Right kidney (tissue), 1 donor: ENCODE data around the gene LRIT1.

Source experiments
- DNase-seq: peaks from one replicate; pipeline ENCODE4 v3.0.0-alpha.2; 2016

The LRIT1 gene

DNA sequence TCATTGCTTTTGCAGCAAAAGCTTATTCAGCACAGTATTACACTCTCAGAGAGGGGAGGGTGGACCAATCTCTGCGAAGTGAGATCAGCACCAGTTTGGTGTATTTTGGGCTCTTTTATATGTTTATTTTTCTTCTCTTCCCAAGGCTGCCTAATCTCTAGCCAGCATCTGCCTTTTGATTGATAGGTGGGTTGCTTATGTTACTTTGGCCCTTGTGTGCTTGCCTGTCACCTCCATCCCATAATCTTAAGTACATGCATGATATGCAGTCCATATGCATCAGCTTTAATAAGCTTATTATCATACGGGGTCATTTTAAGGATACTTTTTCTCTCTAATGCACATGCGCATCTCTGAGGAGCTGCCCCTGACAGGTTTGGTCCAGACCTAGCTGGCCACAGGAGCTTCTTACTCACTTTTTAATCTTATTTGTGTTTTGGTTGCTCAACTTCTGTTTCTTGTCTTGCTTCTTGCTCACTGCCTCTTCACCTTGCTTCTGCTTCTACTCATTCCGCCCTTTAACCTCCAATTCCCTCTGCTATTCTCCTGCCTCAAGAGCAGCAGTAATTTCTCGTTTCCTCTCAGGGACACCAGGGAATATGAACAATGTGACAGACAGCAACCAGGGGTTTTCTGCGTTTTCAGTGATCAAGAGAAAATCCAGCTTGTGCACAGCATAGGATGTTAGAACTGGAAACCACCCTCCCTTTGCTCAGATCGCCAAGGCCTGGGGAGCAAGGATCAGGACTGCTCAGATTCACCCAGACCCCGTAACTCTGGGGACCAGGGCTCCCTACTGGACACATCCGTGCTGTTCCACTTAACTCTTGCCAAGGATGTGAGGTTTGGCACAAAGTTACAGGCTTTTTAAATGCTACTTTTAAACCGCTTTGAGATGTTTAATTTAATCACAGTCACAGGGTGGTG lies 13.5 kb upstream of the LRIT1 start:
- no peak for DNase-seq

GRCh38 chr10:84248794-84249193 lies 7.4 kb upstream of the LRIT1 start:
- DNase-seq, result no peak

- DNase-seq, result no peak
These were observed 6.2 kb upstream of the LRIT1 start for GRCh38 chr10:84247496-84247895.

DNA sequence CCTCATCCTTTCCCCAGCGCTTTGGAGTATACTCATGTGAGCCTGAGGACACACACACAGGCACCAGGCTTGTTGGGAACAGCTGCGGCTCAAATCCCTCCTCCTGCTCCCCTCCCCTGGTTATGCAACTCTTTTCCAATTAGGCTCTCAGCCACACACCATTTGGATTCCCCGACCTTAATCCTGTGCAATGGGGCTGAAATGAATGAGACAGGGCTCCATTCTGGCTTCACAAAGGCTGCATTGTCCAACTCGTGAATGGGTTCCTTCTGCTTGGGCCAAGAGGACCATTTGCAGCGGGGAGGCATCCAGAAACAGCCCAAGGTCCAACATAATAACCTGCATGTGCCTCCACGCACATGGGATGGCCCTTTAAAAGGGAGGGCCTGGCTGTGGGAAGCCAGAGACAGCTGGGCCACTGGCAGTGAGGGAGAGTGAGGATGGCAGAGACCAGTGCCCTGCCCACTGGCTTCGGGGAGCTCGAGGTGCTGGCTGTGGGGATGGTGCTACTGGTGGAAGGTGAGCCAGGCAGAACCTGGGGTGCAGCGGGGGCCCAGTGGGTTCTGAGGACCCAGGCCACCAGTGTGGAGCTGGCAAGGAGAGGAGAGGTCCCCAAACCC lies 3.4 kb upstream of the LRIT1 start, which contains the start of gene RGR:
Gene RGR (plus strand): TSS at position 403 of the 620 bp plus-strand sequence. CDS start 38 bp downstream, at position 441.
- no peak for DNase-seq

DNA sequence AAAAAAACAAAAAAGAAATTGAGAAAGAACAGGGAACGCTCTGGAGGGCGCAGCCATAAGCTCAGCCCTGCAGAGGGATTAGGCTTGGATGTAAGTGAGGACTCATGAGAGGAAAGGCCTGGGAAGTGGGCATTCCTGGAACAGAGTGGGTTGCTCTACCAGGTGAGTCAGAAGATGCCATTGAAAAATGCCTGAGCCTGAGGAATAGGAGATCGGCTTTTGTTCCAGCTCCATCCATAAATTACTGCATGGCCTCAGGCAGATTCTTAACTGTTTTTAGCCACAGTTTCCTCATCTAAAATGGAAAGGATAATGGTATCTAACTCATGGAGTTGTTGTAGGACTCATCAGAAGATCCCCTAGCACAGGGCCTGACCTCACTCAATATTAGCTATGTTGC lies 2.4 kb upstream of the LRIT1 start:
- DNase-seq, result no peak

DNA sequence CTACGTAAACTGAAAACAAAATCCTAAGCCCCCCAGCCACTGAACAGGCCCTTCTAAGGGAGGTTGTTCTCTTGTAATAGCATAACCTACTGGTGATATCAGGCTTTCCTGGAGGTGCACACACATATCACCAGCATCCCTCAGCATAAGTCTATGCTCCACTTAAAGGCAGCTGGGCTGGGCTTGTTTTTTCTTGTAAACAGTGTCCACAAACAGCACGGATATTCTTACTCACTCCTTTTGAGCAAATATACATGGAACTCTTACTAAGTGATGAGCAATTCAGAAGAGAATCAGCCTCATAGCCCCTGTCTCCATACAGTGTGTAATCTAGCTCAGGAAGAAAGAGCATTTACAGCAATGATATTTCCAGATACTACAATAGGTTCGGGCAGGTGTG lies 2.4 kb downstream of the LRIT1 start:
- DNase-seq, result no peak

DNA sequence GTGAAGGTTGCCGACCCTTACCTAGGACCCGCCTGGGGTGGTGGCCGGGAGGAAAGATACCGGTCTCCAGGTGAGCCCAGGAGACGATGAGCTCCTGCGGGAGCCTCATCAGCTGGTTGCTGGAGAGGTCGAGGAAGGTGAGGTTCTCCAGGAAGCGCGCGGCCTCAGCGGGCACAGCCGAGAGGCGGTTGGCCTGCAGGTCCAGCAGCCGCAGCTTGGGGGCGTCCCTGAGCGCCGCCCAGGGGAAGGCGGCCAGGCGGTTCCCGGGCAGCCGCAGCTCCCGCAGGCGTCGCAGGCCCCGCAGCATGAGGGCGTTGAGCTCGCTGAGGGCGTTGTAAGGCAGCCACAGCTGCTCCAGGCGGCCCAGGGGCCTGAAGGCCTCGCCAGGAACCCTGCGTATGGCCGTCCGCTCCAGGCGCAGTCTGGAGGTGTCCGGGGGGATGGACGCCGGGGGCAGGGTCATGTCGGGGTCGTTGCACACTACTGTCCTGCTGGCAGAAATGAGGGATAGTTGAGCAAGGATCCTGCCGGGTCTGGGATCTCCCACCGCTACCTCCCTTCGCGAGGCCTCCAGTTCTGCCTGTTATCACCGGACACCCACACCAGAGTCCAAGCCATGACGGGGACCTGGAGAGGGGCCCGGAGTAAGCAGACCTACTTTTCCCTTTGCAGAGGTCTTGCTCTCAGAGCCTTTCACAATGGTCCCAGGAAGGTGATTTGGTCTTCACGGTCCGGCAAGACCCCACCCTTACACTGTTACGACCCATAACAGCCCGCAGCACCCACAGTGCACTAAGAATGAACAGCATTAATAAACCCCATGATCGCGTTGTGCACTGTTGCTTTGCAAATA lies 3.9 kb downstream of the LRIT1 start:
- no peak for DNase-seq

- DNase-seq, result no peak
These were observed 4.5 kb downstream of the LRIT1 start for GRCh38 chr10:84236807-84237198.

DNA sequence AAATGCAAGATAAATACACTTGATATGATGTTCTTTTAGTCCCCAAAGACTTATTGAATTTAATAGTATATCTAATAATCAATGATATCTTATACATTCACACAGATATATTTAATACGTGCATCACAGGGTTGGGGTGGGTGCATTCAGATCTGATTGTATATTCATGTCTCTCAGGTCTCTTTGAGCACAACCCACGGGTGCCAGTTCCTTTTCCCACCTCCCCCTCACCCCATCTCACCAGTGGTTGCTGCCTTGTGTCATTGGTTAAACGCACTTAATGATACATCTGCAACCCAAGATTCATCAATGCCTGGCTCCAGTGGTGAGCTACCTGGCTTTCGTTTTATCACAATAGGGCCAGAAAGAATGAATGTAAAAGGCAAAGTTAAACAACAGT lies 6.2 kb downstream of the LRIT1 start:
- DNase-seq, result no peak

DNA sequence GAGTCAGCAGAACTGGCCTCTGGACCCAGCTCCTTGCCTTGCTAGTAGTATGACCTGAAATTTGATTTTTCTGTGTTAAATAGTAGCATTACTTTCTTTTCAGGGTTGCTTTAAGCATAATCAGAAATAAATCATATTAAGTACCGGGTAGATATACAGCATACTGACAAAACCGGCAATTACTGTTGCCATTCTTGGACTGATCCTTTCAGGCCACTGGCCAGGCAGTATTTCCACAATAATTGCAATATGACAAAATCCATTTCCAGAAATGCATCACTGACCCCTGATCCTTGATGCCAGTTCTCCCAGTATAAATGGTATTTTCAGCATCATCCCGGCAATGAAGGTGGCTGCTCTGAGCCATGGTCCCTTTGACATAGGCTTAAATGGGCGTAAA lies 6.9 kb downstream of the LRIT1 start:
- no peak for DNase-seq

- DNase-seq, result no peak
These were observed 7.4 kb downstream of the LRIT1 start for GRCh38 chr10:84233940-84234339.

DNA sequence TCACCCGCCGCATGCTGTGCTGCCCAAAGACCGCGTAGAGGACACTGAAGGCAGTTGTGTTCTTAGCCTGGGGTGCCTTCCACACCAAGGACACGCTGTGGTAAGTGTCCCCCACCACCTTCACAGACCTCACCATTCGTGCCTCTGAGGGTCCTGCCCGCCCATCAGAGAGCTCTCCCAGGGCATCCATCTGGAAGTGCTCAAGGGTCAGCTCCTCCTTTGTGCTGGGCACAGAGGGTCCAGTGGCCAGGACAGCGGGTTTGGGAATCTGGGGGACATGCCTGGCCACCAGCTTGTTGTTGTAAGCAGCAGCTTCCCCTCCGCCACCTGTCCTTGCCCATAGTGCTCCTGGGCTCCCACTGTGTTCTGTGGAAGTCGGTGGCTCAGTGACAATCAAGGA lies 9.0 kb downstream of the LRIT1 start:
- no peak for DNase-seq

GRCh38 chr10:84230359-84230758 lies 11.0 kb downstream of the LRIT1 start:
- no peak for DNase-seq

- DNase-seq, result no peak
These were observed 13.5 kb downstream of the LRIT1 start for GRCh38 chr10:84227810-84228209.

DNA sequence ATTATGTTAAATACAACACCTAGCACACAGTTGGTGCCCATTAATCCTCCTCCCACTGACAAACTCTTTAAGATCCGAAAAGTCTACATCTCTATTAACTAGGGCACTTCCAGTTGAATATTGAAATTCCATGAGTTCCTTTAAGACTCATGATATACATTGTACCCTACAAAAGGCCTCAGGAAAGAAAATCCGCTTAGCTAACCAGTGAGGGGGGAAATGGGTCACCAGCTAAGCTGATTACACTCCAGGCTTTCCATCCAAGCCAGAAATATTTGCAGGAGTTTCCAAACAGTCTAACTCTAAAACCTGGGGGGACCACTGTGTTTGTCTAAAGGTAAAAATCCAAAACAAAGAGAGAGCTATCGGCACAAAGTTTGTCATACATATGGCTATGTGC lies 14.7 kb downstream of the LRIT1 start:
- DNase-seq, result no peak

DNA sequence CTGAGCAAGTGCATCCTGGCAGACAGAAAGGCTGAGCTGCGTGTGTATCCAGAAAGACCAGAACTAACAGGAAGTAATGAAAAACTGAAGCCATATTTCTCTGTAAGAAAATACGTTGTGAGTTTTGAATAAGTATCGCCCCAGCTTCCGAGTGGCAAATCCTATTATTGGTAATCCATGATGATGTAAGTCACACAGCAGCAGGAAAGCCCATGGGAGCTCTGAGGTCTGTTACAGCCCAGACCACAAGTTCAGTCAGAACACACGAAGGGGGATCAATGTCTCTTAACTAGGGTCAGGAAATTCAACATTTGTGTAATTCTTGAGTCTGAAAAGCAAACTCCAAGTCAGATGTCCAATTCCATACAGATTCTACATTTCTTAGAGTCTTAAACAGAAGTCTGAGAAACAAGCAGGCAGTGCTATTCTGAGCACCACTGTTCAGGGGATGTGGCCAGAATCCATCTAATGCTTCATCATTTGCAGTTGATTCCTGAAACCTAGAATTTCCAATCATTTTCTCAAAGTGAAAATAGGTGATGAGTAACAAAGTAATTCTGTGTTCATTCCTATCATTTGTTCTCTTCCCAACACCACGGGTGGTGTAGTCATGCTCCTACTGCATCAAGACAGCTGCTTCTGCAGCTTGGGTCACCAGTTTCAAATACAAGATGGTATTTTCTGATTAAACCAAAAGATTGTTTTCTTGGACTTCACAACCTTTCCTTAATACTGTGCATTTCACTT lies 15.7 kb downstream of the LRIT1 start, which contains the start of gene LRIT2:
Gene LRIT2 (minus strand): TSS at position 118 of the 747 bp plus-strand sequence. CDS start 24 bp downstream, at position 94.
- no peak for DNase-seq

DNA sequence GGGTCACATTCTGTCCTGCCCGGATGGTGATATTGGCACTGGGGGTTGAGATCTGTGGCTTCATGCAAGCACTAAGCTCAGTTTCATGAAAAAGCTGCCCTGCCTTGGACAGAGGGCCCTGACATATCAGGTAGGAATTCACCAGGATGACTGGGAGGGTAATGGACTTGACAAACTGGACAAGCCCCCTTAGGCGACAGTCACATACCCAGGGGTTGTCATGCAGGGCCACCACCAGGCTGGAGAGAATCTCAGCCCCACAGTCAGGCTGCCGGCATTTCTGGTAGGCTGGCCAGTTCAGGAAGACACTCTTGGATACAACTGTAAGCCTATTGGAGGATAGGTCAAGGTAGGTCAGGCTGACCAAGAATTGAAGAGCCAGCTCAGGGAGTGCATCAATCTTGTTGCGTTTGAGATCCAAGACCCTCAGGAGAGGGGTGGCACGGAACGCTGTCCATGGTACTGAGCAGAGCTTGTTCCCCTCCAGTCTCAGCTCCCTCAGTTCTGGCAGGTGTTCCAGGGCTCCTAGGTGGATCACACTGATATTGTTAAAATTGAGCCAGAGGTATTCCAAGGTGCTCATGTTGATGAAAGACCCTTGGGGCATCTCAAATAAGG lies 16.8 kb downstream of the LRIT1 start:
- DNase-seq, result peak; percentile 21

GRCh38 chr10:84221916-84222315 lies 19.4 kb downstream of the LRIT1 start:
- no peak for DNase-seq

GRCh38 chr10:84217746-84218145 lies 23.6 kb downstream of the LRIT1 start:
- no peak for DNase-seq

DNA sequence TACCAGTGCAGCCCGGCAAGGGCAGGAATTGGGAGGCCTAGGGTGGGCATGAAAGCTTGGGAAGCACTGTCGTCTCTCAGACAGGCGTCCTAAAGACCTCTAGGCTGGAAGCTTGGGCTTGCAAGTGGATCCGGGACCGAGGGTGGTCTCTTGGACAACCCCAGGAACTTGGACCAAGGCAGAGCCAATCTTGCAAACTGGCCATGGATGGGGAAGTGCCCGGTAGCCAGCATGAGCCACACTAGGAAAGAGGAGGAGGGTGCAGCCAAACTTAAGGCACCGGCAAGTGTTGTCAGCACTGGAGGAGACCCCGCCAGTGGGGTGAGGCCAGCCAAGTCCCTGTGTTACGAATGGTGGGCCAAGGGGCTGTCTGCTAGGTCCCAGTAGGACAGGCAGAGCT lies 24.5 kb downstream of the LRIT1 start:
- DNase-seq, result no peak

GRCh38 chr10:84214612-84215235 lies 26.6 kb downstream of the LRIT1 start:
- no peak for DNase-seq
